Smooth muscle cell (in vitro differentiated cells): Measurements from ENCODE around the gene LDLRAD3. TPM values are rescaled to one million over a fixed set of nuclear protein-coding genes. Genes with fewer than 3 reads are reported as not detected.

Experiments
- DNase-seq: peaks from one replicate; lab custom pipeline; 2025; ENCODE audit not compliant: unreplicated experiment; lab: John Stamatoyannopoulos, UW
- H2AFZ ChIP-seq: fragments of 200-600 bp; sonication (generic); 2 replicates; pipeline ENCODE4 v1.6.0; 2016; ENCODE audit warnings: antibody characterized with exemption, low read depth, mild to moderate bottlenecking
- H3F3A ChIP-seq: fragments of 200-600 bp; sonication (generic); 2 replicates; pipeline ENCODE4 v1.6.0; 2017; ENCODE audit warnings: antibody characterized with exemption, low read depth
- H3K27ac ChIP-seq: fragments of 200-600 bp; sonication (generic); 2 replicates; pipeline ENCODE4 v1.5.1; 2016; ENCODE audit warnings: low read depth, mild to moderate bottlenecking
- H3K27me3 ChIP-seq: fragments of 200-600 bp; sonication (generic); 2 replicates; pipeline ENCODE4 v1.6.1; 2016; ENCODE audit warnings: low read depth, mild to moderate bottlenecking
- H3K36me3 ChIP-seq: fragments of 200-600 bp; sonication (generic); 2 replicates; pipeline ENCODE4 v1.5.1; 2016; ENCODE audit warnings: low read depth
- H3K4me1 ChIP-seq: fragments of 200-600 bp; sonication (generic); 2 replicates; pipeline ENCODE4 v1.5.1; 2016; ENCODE audit warnings: low read depth
- H3K4me2 ChIP-seq: fragments of 200-600 bp; sonication (generic); 2 replicates; pipeline ENCODE4 v1.6.0; 2016; ENCODE audit warnings: mild to moderate bottlenecking
- H3K4me3 ChIP-seq: fragments of 200-600 bp; sonication (generic); 2 replicates; pipeline ENCODE4 v1.5.1; 2016; ENCODE audit warnings: mild to moderate bottlenecking
- H3K79me2 ChIP-seq: fragments of 200-600 bp; sonication (generic); 2 replicates; pipeline ENCODE4 v1.6.0; 2016; ENCODE audit warnings: low read depth, mild to moderate bottlenecking
- H3K9ac ChIP-seq: fragments of 200-600 bp; sonication (generic); 2 replicates; pipeline ENCODE4 v1.6.0; 2016; ENCODE audit warnings: low read depth
- H3K9me3 ChIP-seq: fragments of 200-600 bp; sonication (generic); replicated peaks from 2 replicates; pipeline ENCODE4 v1.5.1; 2016; ENCODE audit warnings: low read depth
- H4K20me1 ChIP-seq: fragments of 200-600 bp; sonication (generic); 2 replicates; pipeline ENCODE4 v1.6.0; 2016; ENCODE audit warnings: low read depth
- WGBS: methylation state at CpG from one replicate; pipeline ENCODE4 v1.1.7; 2016; ENCODE audit warnings: low lambda C conversion rate; 5-methylcytosine and 5-hydroxymethylcytosine counted together
- polyA plus RNA-seq: library from polyadenylated mRNA; unstranded; fragments of >200 nt; fragmentation: Nextera tagmentation; extraction: Ambion mirVana; gene quantifications from 2 replicates; pipeline ENCODE4 v1.2.1, GENCODE V29; 2016
- total RNA-seq: library from RNA; depleted of rRNA; stranded (reverse); fragments of >200 nt; gene quantifications from 2 replicates; pipeline ENCODE4 v1.2.3, GENCODE V29; 2014
- TF ChIP-seq, protein P1 (sequence below): fragments of 200-600 bp; sonication (generic); IDR thresholded peaks from 2 replicates; pipeline ENCODE4 v1.5.1; 2017; ENCODE audit warnings: borderline replicate concordance, mild to moderate bottlenecking, antibody characterized with exemption; ENCODE audit not compliant: insufficient read depth, poor library complexity, severe bottlenecking

Gene LDLRAD3
- total and polyA plus RNA-seq, 2 experiments from 2014 or later, result 6.1 to 10.0 TPM

- H3K36me3 ChIP-seq, result no peaks in the 10 kb centered on the region
- no peak overlapping the region for H3K4me2 ChIP-seq
- DNase-seq, result no peak
- H3K4me3 ChIP-seq, result no peak overlapping the region
- H2AFZ ChIP-seq, result no peak overlapping the region
- peaks cover 19% of the 10 kb centered on the region for H3F3A ChIP-seq
- no peak overlapping the region for H3K27ac ChIP-seq
- WGBS, result 52% methylated on average over 7 of the region's 7 CpGs
- H3K79me2 ChIP-seq, result no peaks in the 10 kb centered on the region
- peaks cover 2% of the 10 kb centered on the region for H3K4me1 ChIP-seq
- no peaks in the 10 kb centered on the region for H3K27me3 ChIP-seq
- H3K9ac ChIP-seq, result no peak overlapping the region
- H3K9me3 ChIP-seq, result peaks cover 3% of the 10 kb centered on the region
- TF ChIP-seq, protein P1, sequence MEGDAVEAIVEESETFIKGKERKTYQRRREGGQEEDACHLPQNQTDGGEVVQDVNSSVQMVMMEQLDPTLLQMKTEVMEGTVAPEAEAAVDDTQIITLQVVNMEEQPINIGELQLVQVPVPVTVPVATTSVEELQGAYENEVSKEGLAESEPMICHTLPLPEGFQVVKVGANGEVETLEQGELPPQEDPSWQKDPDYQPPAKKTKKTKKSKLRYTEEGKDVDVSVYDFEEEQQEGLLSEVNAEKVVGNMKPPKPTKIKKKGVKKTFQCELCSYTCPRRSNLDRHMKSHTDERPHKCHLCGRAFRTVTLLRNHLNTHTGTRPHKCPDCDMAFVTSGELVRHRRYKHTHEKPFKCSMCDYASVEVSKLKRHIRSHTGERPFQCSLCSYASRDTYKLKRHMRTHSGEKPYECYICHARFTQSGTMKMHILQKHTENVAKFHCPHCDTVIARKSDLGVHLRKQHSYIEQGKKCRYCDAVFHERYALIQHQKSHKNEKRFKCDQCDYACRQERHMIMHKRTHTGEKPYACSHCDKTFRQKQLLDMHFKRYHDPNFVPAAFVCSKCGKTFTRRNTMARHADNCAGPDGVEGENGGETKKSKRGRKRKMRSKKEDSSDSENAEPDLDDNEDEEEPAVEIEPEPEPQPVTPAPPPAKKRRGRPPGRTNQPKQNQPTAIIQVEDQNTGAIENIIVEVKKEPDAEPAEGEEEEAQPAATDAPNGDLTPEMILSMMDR, result no peak
- H4K20me1 ChIP-seq, result no peaks in the 10 kb centered on the region
Observed at GRCh38 chr11:36079878-36080675, 136.2 kb downstream of the LDLRAD3 start.

- Histone ChIP-seq H3K4me3 (no peak overlapping the region), H3K27me3 (no peaks in the 10 kb centered on the region)
- 95% methylated on average over 11 of the region's 11 CpGs for WGBS
Observed at GRCh38 chr11:36081274-36081945, 137.5 kb downstream of the LDLRAD3 start.

DNA sequence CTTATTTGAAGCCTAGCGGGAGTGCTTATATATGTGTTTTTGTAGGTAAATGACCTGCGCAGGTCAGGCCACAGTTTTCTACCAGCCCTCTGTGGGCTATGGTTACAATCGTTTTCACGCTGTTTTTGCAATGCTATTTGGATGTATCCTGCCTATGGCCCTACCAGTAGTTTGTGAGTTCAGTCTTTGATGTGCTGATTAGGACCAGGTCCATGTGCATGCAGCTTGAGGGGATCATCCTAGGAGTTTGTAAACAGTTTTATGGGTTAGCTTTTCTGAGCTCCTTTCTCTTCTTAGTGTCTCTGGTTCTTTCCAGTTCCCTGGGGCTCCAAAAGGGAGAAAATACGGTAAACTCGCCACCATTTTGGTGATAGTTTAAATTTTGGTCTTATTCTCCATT lies 142.5 kb downstream of the LDLRAD3 start:
- Histone ChIP-seq H3K36me3 (no peaks in the 10 kb centered on the region), H4K20me1 (no peaks in the 10 kb centered on the region), H3K9ac (no peak overlapping the region), H3F3A (peaks cover 48% of the 10 kb centered on the region), H3K79me2 (no peaks in the 10 kb centered on the region), H3K4me3 (no peak overlapping the region), H3K27me3 (no peaks in the 10 kb centered on the region), H3K4me2 (no peak overlapping the region), H3K27ac (no peak overlapping the region), H3K9me3 (peaks cover 5% of the 10 kb centered on the region), H2AFZ (no peak overlapping the region), H3K4me1 (peaks cover 21% of the 10 kb centered on the region)
- DNase-seq, result no peak
- TF ChIP-seq, protein P1, result no peak
- whole genome bisulfite sequencing, result 61% methylated on average over 6 of the region's 6 CpGs

More at GRCh38 chr11:36081274-36081945, 137.5 kb downstream of the LDLRAD3 start:
- Histone ChIP-seq H3K9ac (no peak overlapping the region), H3K4me1 (peaks cover 2% of the 10 kb centered on the region), H2AFZ (no peak overlapping the region), H3F3A (peaks cover 20% of the 10 kb centered on the region), H3K9me3 (peaks cover 5% of the 10 kb centered on the region), H3K36me3 (no peaks in the 10 kb centered on the region), H3K4me2 (no peak overlapping the region), H4K20me1 (no peaks in the 10 kb centered on the region), H3K27ac (no peak overlapping the region), H3K79me2 (no peaks in the 10 kb centered on the region)
- TF ChIP-seq, protein P1, result no peak
- no peak for DNase-seq
